ENCODE results near the gene AQP9.

The AQP9 gene

GRCh38 chr15:58141894-58142293, 3.7 kb downstream of the AQP9 start:
- DNase-seq = no peak

GRCh38 chr15:58142827-58143461, 4.8 kb downstream of the AQP9 start:
- no peak for DNase-seq

DNA sequence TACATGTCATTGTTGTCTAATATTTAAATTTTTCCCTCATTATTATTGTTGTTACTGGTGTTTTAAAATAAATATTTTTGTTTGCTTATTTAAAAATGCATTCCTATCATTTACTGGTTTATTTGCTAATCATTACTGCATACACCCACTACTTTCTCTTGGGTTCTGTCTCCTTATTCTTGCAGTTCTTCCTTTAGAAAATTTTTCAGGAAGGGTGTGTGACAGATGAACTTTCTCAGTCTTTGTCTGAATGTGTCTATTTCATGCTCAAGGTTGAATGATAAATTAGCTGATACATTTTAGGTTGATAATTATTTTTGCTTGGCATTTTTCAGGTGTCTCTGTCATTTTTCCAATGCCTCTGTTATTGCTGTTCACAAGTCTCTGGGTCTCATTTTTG, 7.4 kb downstream of the AQP9 start:
- no peak for DNase-seq

DNA sequence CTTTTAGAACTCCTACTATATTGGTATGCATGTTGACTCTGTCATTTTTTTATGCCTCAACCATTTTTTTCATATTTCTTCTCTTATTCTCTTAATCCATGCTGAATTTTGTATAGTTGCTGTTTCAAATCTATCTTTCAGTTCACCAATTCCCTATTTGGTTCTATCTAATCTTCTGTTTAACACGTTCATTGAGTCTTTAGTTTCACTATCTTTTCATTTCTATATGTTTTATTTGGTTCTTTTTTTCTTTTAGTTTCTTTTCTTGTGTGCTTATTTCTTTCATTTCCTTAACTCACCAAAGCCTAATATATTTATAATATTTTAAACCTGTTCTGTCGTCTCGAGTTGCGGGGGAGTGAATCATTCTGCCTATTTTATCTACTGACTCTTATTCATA, 8.0 kb downstream of the AQP9 start:
- DNase-seq = no peak

- no peak for DNase-seq
These were observed 8.6 kb downstream of the AQP9 start for GRCh38 chr15:58146749-58147148.

DNA sequence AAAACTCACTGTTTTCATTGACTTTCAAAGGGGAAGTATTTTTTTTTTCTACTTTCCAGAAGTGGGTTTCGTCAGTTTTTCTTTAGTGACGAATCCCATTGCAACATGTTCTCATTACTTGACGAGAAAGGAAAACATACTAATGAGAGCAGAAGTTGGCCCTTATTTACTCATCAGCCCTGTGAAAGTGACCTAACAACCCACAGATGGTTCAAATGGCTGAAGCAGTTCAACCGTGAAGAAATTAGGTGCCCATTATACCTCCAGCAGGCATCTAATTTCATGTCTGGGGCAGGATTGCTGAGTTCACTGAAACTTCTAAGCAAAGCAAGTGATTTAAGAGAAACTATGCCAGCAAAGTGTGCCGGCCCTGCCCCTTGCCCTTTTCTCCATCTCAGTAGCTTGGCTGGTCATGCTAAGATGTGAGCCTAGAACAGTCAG, 9.0 kb downstream of the AQP9 start:
- DNase-seq = no peak

DNA sequence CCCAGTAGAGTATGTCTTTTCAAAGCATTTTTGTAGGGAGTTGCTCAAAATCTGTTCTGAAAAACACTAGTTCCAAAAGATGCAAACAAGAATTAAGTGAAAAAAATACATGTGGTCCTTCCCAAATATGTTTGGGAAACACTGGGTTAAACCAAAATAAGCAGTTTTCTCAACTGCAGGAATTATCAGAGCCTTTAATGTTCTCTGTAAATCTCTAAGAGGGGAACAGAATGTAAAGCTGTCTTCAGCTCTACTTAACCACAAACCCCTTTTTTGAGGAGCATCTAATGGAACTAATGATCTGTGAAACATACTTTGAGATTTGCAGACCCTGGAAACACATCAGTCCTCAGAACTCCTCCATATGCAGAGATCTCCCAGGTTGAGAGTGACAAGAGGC, 9.9 kb downstream of the AQP9 start:
- DNase-seq = no peak

- no peak for DNase-seq
These were observed 10.7 kb downstream of the AQP9 start for GRCh38 chr15:58148633-58149445.

DNA sequence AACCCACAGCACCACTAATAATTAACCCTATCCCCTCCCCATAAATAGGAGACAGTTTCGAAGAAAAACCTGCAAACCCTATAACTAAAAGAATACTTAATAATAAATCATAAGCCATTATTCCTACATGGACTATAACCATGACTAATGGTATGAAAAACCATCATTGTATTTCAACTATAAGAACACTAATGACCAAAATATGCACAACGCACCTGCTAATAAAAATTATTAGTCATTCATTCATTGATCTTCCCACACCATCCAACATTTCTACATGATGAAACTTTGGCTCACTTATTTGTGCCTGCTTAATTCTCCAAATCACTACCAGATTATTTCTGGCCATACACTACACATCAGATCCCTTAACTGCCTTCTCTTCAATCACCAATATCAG, 16.6 kb downstream of the AQP9 start:
- no peak for DNase-seq

DNA sequence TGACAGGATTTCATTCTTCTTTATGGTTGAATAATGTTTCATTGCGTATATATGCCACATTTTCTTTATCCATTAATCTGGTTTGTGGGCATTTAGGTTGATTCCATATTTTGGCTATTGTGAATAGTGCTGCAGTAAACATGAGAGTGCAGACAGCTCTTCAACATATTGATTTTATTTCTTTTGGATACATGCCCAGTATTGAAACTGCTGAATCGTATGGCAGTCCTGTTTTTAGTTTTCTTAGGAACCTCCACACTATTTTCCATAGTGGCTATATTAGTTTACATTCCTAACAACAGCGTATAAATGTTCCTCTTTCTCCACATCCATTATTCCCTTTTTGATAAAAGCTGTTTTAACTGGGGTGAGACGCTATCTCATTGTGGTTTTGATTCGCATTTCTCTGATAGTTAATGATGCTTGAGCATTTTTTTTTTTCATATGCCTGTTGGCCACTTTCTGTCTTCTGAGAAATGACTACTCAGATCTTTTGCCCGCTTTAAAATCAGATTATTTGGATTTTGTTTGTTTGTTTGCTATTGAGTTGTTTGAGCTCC, 21.7 kb downstream of the AQP9 start:
- DNase-seq = no peak

- DNase-seq = no peak
These were observed 23.3 kb downstream of the AQP9 start for GRCh38 chr15:58161436-58161930.

DNA sequence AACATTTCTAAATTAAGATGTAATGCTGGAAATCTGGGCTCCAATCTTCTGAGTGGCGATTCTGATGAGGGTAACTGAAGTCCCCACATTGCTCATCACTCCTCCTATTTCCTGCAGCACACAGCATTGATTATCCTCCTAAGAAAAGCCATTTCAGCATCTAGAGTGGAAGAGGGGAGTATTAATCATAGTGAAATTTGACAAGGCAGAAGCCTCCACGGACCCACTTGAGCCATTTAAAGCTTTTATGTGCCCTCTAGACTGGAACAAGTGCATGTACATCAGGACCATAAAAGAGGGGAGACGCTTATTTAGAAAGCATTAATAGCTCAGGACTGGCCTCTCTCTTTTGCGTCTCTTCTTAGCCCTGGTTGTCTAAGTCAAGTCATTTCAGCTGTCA, 25.8 kb downstream of the AQP9 start:
- DNase-seq = peak; percentile 57

- DNase-seq = no peak
These were observed 26.7 kb downstream of the AQP9 start for GRCh38 chr15:58164926-58165325.

- DNase-seq = no peak
These were observed 27.5 kb downstream of the AQP9 start for GRCh38 chr15:58165661-58166060.

- no peak for DNase-seq
These were observed 29.0 kb downstream of the AQP9 start for GRCh38 chr15:58167095-58167691.

- no peak for DNase-seq
These were observed 31.8 kb downstream of the AQP9 start for GRCh38 chr15:58169934-58170333.

- DNase-seq = no peak
These were observed 33.4 kb downstream of the AQP9 start for GRCh38 chr15:58171476-58172061.

DNA sequence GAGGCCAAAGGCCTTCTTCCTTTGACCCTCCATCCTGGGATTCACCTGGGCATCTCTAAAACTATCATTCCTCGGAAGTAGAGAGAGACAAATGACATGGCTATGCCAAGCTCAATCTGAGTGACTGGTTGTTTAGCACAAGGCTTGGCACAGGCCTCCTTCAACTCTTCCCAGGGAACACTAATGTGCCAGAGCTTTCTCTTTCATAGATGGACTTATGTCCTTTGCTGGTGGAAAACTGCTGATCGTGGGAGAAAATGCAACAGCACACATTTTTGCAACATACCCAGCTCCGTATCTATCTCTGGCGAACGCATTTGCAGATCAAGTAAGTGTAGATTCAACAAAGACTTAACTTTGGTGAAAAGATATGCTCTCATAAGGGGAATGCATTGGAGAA, 36.5 kb downstream of the AQP9 start:
- no peak for DNase-seq

GRCh38 chr15:58175955-58176354, 37.8 kb downstream of the AQP9 start:
- no peak for DNase-seq

DNA sequence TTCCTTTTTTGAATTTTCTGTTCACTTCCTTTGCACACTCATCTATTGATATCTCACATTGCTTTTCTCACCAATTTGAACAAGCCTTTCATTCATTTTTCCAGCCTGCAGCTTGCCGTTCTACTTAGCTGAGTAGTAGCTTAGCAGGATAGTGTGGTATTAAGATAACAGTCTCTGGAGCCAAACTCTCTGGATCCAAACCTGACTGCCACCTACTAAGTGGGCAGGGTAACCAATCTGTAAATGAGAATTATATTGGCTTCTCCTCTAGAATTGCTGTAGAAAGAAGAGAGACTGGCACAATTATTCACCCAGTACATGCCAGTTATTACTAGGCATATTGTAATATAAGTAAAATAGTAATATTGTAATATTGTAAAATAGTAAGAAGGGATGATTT, 40.5 kb downstream of the AQP9 start:
- no peak for DNase-seq

DNA sequence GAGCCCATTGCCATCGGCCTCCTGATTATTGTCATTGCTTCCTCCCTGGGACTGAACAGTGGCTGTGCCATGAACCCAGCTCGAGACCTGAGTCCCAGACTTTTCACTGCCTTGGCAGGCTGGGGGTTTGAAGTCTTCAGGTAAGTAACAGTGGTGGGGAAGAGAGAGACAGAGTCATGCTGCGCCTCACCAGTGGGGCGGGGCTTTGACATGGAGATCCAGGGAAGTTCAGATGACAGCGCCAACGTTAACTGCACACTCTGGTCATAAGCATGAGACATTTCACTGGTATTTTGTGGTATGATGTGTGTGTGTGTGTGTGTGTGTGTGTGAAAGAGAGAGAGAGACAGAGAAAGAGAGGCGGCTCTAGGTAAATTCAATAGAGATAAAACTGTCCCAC, 41.0 kb downstream of the AQP9 start:
- DNase-seq = no peak

DNA sequence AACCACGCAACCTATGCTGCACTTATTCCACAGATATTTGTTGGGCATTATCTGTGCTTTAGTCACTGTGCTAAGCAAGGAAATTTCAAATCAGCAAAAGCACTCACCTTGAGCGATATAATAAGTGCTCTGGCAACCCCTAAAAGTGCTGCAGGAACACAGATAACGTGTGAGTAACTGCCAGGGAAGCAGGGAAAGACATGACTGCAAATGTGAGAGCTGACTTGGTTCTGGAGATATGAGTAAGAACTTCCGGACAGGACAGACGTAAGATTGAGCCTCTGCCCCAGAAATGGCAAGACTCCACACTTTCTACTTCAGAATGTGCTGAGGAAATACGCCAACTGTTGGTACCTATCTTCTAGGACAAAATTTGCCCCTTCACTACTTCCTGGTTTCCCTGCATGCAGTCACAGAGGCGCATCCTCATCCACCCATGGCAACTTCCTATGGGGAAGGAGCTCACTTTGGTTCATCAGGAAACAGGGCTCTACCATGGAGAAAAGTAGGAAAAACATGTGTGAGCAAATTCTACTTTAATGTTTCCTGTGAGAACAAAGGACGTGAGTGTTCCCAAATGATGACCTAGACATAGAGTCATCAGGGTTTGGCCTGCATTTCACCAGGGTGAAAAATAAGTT, 41.7 kb downstream of the AQP9 start:
- DNase-seq = no peak
